ENCODE results near the gene OGFOD3.
A peak's percentile ranks its signal among the peaks of the same experiment; 100 is the strongest.

OGFOD3 gene

DNA sequence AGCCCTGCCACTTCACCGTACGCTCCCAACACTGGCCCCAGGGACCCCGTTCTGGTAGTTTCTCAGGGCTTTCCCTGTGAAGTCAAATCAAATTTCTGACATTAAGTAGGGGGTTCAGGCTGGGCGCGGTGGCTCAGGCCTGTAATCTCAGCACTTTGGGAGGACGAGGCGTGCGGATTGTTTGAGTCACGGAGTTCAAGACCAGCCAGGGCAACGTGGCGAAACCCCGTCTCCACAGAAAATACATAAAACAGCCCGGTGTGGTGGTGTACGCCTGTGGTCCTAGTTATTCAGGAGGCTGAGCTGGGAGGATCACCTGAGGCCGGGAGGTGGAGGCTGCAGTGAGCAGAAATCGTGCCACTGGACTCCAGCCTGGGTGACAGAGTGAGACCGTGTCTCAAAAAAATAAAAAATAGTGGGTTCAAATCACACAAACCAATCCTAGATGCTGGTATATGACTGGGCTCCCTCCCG, 31.5 kb upstream of the OGFOD3 start:
- TF ChIP-seq, protein P1, sequence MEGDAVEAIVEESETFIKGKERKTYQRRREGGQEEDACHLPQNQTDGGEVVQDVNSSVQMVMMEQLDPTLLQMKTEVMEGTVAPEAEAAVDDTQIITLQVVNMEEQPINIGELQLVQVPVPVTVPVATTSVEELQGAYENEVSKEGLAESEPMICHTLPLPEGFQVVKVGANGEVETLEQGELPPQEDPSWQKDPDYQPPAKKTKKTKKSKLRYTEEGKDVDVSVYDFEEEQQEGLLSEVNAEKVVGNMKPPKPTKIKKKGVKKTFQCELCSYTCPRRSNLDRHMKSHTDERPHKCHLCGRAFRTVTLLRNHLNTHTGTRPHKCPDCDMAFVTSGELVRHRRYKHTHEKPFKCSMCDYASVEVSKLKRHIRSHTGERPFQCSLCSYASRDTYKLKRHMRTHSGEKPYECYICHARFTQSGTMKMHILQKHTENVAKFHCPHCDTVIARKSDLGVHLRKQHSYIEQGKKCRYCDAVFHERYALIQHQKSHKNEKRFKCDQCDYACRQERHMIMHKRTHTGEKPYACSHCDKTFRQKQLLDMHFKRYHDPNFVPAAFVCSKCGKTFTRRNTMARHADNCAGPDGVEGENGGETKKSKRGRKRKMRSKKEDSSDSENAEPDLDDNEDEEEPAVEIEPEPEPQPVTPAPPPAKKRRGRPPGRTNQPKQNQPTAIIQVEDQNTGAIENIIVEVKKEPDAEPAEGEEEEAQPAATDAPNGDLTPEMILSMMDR (IDR thresholded peaks at IDR 0.05; ENCODE audit: low read depth, low read length): no peak
- peak overlapping the region; percentile 89 for H3K4me3 ChIP-seq (ENCODE audit: low read depth, low read length)

DNA sequence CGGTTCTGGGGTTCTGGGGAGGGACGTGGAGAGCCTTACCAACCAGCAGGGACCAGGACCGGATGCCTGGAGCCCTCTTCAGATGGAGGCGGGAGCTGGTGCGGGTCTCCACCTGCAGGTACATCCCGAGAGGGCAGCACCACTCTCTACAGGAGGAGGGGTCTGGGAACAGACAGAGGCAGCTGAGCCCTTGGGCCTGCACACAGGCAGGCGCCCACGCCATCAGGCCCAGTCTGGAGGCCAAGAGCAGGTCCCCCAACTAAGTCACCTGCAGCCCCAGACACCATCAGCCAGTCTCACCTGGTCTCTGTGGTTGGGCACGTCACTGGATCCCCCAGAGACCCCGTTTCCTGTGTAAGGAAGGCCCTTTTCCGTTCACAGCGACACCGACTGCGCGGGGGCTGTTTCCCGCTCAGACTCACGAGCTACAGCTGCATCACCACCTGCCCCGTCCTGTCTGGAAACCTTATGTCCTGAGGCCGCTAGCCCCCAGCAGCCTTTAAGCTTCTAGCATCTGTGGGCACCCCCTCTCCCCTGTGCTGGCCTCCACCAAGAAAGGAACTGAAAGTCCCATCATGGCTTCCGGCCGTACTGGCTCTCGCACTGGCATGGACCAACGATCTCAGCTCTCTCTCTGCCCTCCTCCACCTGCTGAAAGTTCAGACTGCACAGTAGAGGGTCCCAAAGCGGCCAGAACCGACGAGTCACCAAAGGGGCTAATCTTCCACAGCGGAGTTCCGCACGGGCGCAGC, 30.9 kb upstream of the OGFOD3 start:
- TF ChIP-seq, protein P1 (IDR thresholded peaks at IDR 0.05; ENCODE audit: low read depth, low read length): no peak
- H3K4me3 ChIP-seq (ENCODE audit: low read depth, low read length): peak overlapping the region; percentile 89

DNA sequence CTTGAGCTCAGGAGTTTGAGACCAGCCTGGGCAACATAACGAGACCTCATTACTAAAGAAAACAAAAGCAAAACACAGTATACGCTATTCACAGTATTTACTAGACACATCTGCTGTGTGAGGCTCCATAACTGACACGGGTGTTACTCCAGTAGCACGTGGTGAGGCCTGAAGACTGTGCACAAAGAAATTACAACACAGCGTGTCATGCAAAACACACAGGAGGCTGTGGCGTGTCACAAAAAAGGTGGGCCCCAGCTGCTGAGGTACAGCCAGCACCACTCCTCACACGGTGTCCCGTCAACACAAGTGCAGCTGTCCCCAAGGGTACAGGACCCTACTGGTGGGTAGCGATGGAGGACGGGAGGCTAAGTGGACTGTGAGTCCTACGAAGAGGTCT, 29.5 kb upstream of the OGFOD3 start:
- TF ChIP-seq, protein P1 (IDR thresholded peaks at IDR 0.05; ENCODE audit: low read depth, low read length): no peak
- no peak overlapping the region for H3K4me3 ChIP-seq (ENCODE audit: low read depth, low read length)

DNA sequence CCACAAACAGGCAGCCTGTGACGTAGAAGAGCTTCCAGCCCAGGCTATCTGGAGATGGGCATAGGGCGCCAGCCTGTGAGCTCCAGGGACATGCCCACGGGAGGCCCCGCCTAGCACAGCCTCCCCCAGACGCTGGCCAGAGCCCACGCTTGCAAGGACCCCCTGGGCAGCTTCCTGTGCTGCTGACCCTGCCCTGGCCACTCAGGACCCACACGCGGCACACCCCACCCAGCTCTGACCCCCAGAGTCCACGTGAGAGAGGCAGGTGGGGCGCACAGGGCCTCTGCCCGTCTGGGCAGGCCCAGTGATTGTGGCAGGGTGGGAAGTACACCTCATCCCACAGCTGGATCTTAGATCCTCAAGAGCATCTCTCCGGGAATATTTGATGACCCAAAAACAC, 28.3 kb upstream of the OGFOD3 start:
- TF ChIP-seq, protein P1 (IDR thresholded peaks at IDR 0.05; ENCODE audit: low read depth, low read length): no peak
- no peak overlapping the region for H3K4me3 ChIP-seq (ENCODE audit: low read depth, low read length)

DNA sequence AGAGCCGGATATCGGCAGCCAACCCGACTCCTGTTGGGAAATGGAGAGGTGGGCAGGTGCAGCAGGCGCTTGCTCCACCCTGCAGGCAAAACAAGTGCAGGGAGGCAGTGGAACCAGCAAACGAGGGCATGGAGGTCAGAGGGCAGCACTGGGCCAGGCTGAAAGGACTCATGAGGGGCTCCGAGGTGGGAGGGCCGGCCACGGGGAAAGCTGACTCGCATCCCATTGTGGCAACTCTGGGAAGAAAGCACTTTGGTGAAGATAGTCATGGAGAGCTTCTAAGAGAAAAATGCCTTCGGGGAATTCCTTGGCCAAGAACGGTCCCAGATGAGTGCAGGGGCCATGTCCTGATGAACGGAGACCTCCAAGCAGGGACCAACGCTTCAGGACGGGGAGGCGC, 27.7 kb upstream of the OGFOD3 start:
- no peak overlapping the region for H3K4me3 ChIP-seq (ENCODE audit: low read depth, low read length)
- TF ChIP-seq, protein P1 (IDR thresholded peaks at IDR 0.05; ENCODE audit: low read depth, low read length): no peak

DNA sequence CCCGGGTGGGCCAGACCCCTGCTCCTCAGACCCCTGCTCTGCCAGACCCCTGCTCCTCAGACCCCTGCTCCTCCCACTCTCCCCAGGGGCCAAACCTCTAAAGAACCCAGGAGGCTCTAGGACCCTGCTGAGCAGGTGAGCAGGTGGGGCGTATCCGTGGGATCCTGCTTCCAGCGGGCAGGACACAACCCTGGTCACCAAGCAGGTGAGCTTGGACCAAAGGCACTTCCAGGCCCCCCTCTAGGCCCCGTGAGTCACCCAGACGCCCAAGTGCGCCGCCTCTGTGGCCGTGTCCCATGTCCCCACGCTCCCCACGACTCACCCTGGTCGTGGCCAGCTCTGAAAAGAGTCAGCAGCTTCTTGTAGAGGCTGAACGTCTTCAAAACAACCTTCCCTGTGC, 27.2 kb upstream of the OGFOD3 start:
- TF ChIP-seq, protein P1 (IDR thresholded peaks at IDR 0.05; ENCODE audit: low read depth, low read length): no peak
- H3K4me3 ChIP-seq (ENCODE audit: low read depth, low read length): no peak overlapping the region

DNA sequence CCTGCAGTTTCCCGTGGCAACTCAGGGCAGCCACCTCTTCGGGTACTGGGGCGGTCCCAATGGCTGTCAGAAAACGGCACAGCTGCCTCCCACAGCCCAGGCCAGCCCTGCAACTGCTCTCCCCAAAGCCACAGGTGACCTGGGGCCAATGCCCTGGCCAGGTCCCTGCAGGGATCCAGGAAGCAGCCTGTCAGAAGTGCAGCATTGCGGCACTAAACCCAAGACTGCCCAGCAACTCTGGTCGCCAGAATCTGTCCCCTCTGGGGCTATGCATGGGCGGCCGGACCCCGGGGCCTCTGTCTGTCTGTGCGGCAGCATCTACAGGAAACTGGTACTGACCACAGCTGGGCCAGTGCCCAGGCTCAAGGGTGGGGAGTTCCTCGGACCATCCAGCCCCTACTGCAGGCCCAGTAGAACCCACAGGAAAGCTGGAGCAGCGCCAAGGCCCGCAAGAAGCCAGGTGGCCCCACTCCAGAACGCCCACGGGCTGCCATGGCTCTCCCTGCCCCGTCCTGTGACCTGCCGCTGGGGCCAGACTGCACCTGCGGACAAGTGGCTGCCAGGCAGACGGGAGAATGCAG, 26.6 kb upstream of the OGFOD3 start:
- H3K4me3 ChIP-seq (ENCODE audit: low read depth, low read length): no peak overlapping the region
- TF ChIP-seq, protein P1 (IDR thresholded peaks at IDR 0.05; ENCODE audit: low read depth, low read length): no peak

Data from WI38 (cell line).